Central memory CD8-positive, alpha-beta T cell (primary cell): Measurements from ENCODE around the gene CDC14B.

Experiments used
- ATAC-seq: fragments of 150-1000 bp; cut with Tn5 transposase; replicated peaks from 2 replicates; pipeline ENCODE4 v1.10.0; 2022; ENCODE audit warnings: mild to moderate bottlenecking, moderate FRiP score, moderate number of reproducible peaks; ENCODE audit not compliant: poor library complexity, severe bottlenecking; ENCODE audit errors: extremely low read depth
- DNase-seq, 2 donors: peaks; one replicate each; pipeline ENCODE4 v3.0.0; 2021; ENCODE audit warnings: low spot score in 2 of 2
- H3K27ac Mint-ChIP-seq: one replicate; pipeline ENCODE4 v1.8.0; 2022; ENCODE audit warnings: low read depth, mild to moderate bottlenecking, moderate library complexity, mixed read lengths
- H3K27me3 Mint-ChIP-seq: one replicate; pipeline ENCODE4 v1.8.0; 2022; ENCODE audit warnings: mixed read lengths
- H3K36me3 Mint-ChIP-seq: one replicate; pipeline ENCODE4 v1.8.0; 2022; ENCODE audit warnings: mild to moderate bottlenecking, moderate library complexity, mixed read lengths; ENCODE audit not compliant: insufficient read depth
- H3K4me1 Mint-ChIP-seq: one replicate; pipeline ENCODE4 v1.8.0; 2022; ENCODE audit warnings: mixed read lengths
- H3K4me3 Mint-ChIP-seq: one replicate; pipeline ENCODE4 v1.8.0; 2022; ENCODE audit warnings: mild to moderate bottlenecking, moderate library complexity, mixed read lengths
- H3K9me3 Mint-ChIP-seq: one replicate; pipeline ENCODE4 v1.8.0; 2022; ENCODE audit warnings: mixed read lengths

CDC14B gene

DNA sequence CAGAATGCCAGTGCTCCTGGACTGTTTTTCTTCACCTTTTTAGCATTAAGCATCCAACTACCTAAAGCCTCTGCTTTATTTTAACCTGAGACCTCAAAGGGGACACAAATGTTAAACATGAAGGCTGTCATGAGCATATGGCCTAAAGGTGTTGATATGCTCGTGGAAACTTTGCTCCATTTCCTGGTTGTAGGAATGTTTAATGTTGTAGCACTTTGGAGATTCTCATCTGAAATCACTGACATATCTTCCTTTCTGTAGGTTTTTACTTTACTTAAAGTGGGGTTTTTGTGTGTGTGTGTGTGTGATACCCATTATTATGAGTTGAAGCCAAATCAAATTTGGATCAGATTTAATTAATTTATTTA lies 132.6 kb downstream of the CDC14B start:
- no peak overlapping the region for H3K27ac Mint-ChIP-seq
- peaks cover 29% of the 10 kb centered on the region for H3K36me3 Mint-ChIP-seq
- DNase-seq = no peak
- H3K27me3 Mint-ChIP-seq = no peaks in the 10 kb centered on the region
- H3K4me1 Mint-ChIP-seq = peaks cover 14% of the 10 kb centered on the region
- ATAC-seq = no peak
- no peaks in the 10 kb centered on the region for H3K9me3 Mint-ChIP-seq
- H3K4me3 Mint-ChIP-seq = no peak overlapping the region

- Mint-ChIP-seq H3K36me3 (peaks cover 26% of the 10 kb centered on the region), H3K27ac (no peak overlapping the region), H3K4me3 (no peak overlapping the region), H3K27me3 (no peaks in the 10 kb centered on the region), H3K4me1 (peaks cover 10% of the 10 kb centered on the region), H3K9me3 (no peaks in the 10 kb centered on the region)
- no peak for ATAC-seq
- DNase-seq = no peak
These were observed 133.1 kb downstream of the CDC14B start for GRCh38 chr9:96486386-96487028.

DNA sequence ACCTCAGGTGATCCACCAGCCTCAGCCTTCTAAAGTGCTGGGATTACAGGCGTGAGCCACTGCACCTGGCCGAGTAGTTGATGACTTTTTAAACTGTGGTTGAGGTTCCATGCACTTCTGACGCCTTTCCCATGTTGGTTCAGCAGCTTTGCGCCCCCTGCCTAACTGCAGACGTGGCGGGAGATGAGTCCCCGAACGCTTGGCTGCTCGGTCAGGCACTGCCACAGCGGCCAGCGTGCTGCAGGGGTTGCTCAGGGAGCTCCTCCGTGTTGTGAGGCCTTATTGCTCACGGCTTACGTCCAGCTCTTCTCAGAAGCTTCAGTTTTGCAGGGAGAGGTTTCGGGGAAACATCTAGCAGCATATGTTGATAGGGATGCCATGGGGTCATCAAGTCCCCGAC lies 134.4 kb downstream of the CDC14B start:
- H3K36me3 Mint-ChIP-seq = peaks cover 21% of the 10 kb centered on the region
- no peaks in the 10 kb centered on the region for H3K27me3 Mint-ChIP-seq
- H3K27ac Mint-ChIP-seq = no peak overlapping the region
- DNase-seq = no peak
- H3K4me1 Mint-ChIP-seq = peaks cover 9% of the 10 kb centered on the region
- no peaks in the 10 kb centered on the region for H3K9me3 Mint-ChIP-seq
- no peak for ATAC-seq
- no peak overlapping the region for H3K4me3 Mint-ChIP-seq

DNA sequence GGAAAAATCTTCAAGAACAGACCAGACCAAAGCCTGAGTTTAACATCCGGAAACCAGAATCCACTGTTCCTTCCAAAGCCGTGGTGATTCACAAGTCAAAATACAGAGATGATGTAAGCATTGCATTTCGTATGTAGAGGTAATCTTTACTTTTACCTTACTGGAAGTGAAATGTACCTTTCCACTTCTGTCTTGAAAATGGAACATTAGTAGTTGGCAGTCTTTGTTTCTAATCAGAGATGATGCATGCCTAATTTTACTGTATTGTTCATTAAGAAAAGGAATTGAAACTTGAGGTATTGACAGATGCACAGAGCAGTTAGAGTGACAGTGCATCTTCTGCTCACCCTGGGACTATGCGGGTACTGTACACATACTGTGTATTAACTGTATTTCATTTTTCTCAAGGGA lies 135.1 kb downstream of the CDC14B start:
- peaks cover 9% of the 10 kb centered on the region for H3K4me1 Mint-ChIP-seq
- H3K9me3 Mint-ChIP-seq = no peaks in the 10 kb centered on the region
- no peak for ATAC-seq
- H3K36me3 Mint-ChIP-seq = peaks cover 18% of the 10 kb centered on the region
- DNase-seq = no peak
- no peaks in the 10 kb centered on the region for H3K27me3 Mint-ChIP-seq
- H3K4me3 Mint-ChIP-seq = no peak overlapping the region
- H3K27ac Mint-ChIP-seq = no peak overlapping the region

- Mint-ChIP-seq H3K9me3 (no peaks in the 10 kb centered on the region), H3K4me1 (peaks cover 12% of the 10 kb centered on the region), H3K36me3 (peaks cover 14% of the 10 kb centered on the region), H3K27me3 (no peaks in the 10 kb centered on the region), H3K4me3 (no peak overlapping the region), H3K27ac (no peak overlapping the region)
- ATAC-seq (no peak), DNase-seq (no peak)
These were observed 135.8 kb downstream of the CDC14B start for GRCh38 chr9:96483733-96484390.

GRCh38 chr9:96483197-96483596 lies 136.4 kb downstream of the CDC14B start:
- Mint-ChIP-seq H3K9me3 (no peaks in the 10 kb centered on the region), H3K36me3 (peaks cover 14% of the 10 kb centered on the region), H3K27me3 (no peaks in the 10 kb centered on the region), H3K27ac (no peak overlapping the region), H3K4me3 (no peak overlapping the region), H3K4me1 (peaks cover 17% of the 10 kb centered on the region)
- DNase-seq (no peak), ATAC-seq (no peak)

- Mint-ChIP-seq H3K27me3 (no peaks in the 10 kb centered on the region), H3K4me3 (no peak overlapping the region), H3K27ac (no peak overlapping the region), H3K9me3 (no peaks in the 10 kb centered on the region), H3K4me1 (peaks cover 17% of the 10 kb centered on the region), H3K36me3 (peaks cover 14% of the 10 kb centered on the region)
- DNase-seq (no peak), ATAC-seq (no peak)
These were observed 137.2 kb downstream of the CDC14B start for GRCh38 chr9:96482476-96482875.

DNA sequence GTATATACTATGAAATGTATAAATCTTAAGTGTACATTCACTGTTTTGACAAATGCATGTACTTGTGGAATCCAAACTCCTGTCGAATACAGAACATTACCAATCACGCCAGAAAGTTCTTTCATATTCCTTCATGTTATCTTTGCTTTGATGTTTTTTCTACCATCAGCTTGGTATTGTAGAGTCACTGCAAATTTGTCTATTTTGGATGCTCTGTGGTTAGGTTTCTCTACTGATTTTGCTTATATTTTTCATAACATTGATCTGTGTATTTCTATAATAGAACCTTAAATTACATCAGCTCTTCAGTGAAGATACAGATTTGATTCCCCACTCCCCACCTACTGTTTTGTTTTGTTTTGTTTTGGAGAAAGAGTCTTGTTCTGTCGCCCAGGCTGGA lies 138.9 kb downstream of the CDC14B start:
- Mint-ChIP-seq H3K27me3 (no peaks in the 10 kb centered on the region), H3K36me3 (peaks cover 15% of the 10 kb centered on the region), H3K4me3 (no peak overlapping the region), H3K27ac (no peak overlapping the region), H3K9me3 (no peaks in the 10 kb centered on the region), H3K4me1 (peaks cover 17% of the 10 kb centered on the region)
- ATAC-seq (no peak), DNase-seq (no peak)

DNA sequence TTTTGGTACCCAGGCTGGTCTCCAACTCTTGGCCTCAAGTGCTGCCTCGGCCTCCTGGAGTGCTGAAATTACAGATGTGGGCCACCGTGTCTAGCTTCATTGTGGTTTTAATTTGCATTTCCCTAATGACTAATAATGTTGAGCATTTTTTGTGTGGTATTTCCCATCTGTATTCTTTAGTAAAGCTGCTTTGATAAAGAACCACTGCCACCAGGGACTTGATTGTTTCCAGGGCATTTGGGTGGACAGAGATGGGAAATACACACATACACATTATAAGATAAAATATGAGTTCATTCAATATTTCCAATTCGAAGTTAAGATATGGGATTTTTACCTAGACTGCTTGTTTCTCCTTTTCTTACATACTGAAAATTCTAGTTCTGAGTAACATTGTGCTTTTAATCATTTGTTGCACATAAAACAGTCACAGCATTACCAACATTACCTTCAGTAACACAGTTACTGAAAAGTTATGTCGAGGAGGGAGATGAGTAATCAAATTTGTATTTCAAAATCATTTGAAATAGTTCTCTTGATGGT lies 140.7 kb downstream of the CDC14B start:
- Mint-ChIP-seq H3K36me3 (peaks cover 12% of the 10 kb centered on the region), H3K4me1 (peaks cover 17% of the 10 kb centered on the region), H3K4me3 (no peak overlapping the region), H3K9me3 (no peaks in the 10 kb centered on the region), H3K27ac (peak overlapping the region; percentile 46), H3K27me3 (no peaks in the 10 kb centered on the region)
- ATAC-seq = no peak
- no peak for DNase-seq

GRCh38 chr9:96476591-96476990 lies 143.1 kb downstream of the CDC14B start:
- peaks cover 8% of the 10 kb centered on the region for H3K4me1 Mint-ChIP-seq
- H3K36me3 Mint-ChIP-seq = peaks cover 12% of the 10 kb centered on the region
- no peak for ATAC-seq
- no peaks in the 10 kb centered on the region for H3K9me3 Mint-ChIP-seq
- no peak for DNase-seq
- H3K4me3 Mint-ChIP-seq = no peak overlapping the region
- H3K27ac Mint-ChIP-seq = no peak overlapping the region
- H3K27me3 Mint-ChIP-seq = no peaks in the 10 kb centered on the region

- no peak for ATAC-seq
- Mint-ChIP-seq H3K9me3 (no peaks in the 10 kb centered on the region), H3K27me3 (no peaks in the 10 kb centered on the region), H3K36me3 (peaks cover 14% of the 10 kb centered on the region), H3K4me3 (no peak overlapping the region), H3K27ac (no peak overlapping the region), H3K4me1 (peaks cover 8% of the 10 kb centered on the region)
- no peak for DNase-seq
These were observed 143.6 kb downstream of the CDC14B start for GRCh38 chr9:96476013-96476412.

- no peak overlapping the region for H3K4me3 Mint-ChIP-seq
- peaks cover 26% of the 10 kb centered on the region for H3K36me3 Mint-ChIP-seq
- ATAC-seq (no peak), DNase-seq (no peak)
- H3K4me1 Mint-ChIP-seq = no peaks in the 10 kb centered on the region
- no peaks in the 10 kb centered on the region for H3K9me3 Mint-ChIP-seq
- no peaks in the 10 kb centered on the region for H3K27me3 Mint-ChIP-seq
- peak overlapping the region; percentile 76 for H3K27ac Mint-ChIP-seq
These were observed 151.9 kb downstream of the CDC14B start for GRCh38 chr9:96467784-96468183.

DNA sequence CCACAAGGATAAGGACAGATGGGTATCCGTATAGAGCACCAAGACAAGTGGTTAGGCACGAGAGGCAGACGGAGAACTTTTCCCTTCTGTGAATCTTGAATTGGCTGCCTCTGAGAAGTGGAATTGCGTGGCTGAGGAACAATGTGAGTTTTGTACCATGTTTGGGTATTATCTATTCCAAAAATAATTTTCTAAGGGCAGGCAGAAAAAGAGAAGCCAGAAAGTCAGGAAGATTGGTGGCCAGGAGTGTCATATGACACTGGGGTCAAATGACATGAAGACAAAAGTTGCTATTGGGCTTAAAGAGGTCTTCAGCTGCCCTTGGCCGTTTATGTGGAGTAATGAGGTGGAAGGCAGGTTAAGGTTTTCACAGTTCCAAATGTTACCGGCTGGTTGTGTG lies 155.2 kb downstream of the CDC14B start:
- no peaks in the 10 kb centered on the region for H3K27me3 Mint-ChIP-seq
- H3K4me3 Mint-ChIP-seq = no peak overlapping the region
- ATAC-seq (no peak), DNase-seq (no peak)
- H3K36me3 Mint-ChIP-seq = peaks cover 20% of the 10 kb centered on the region
- no peaks in the 10 kb centered on the region for H3K9me3 Mint-ChIP-seq
- H3K4me1 Mint-ChIP-seq = no peaks in the 10 kb centered on the region
- peak overlapping the region; percentile 29 for H3K27ac Mint-ChIP-seq
